HG02610 (cell line): ENCODE measurements around the gene FNDC3A.
"Not testable (repeated sequence)": the region's sequence is repeated elsewhere in the genome, so short reads cannot be mapped to it uniquely, and the experiment has no call there.

Source experiments
- ATAC-seq: cut with Tn5 transposase; IDR thresholded peaks from one replicate; pipeline ENCODE4 v1.9.1; 2021; ENCODE audit warnings: mild to moderate bottlenecking, moderate library complexity; ENCODE audit not compliant: unreplicated experiment

Gene FNDC3A

GRCh38 chr13:49082653-49083536, 107.2 kb downstream of the FNDC3A start:
- peak; percentile 68 for ATAC-seq

- no peak for ATAC-seq
These were observed 109.2 kb downstream of the FNDC3A start for GRCh38 chr13:49084961-49085360.

GRCh38 chr13:49086722-49087121, 111.0 kb downstream of the FNDC3A start:
- ATAC-seq: no peak

- no peak for ATAC-seq
These were observed 117.7 kb downstream of the FNDC3A start for GRCh38 chr13:49093376-49093775.

GRCh38 chr13:49097374-49097773, 121.7 kb downstream of the FNDC3A start:
- ATAC-seq: no peak

GRCh38 chr13:49098198-49098597, 122.5 kb downstream of the FNDC3A start:
- ATAC-seq: no peak

GRCh38 chr13:49098771-49099512, 123.2 kb downstream of the FNDC3A start:
- peak; percentile 38 for ATAC-seq

GRCh38 chr13:49099513-49099877, 123.8 kb downstream of the FNDC3A start:
- ATAC-seq: no peak

GRCh38 chr13:49100637-49101570, 125.2 kb downstream of the FNDC3A start:
- no peak for ATAC-seq

- no peak for ATAC-seq
These were observed 132.5 kb downstream of the FNDC3A start for GRCh38 chr13:49108196-49108595.

- ATAC-seq: no peak
These were observed 134.6 kb downstream of the FNDC3A start for GRCh38 chr13:49110122-49110912.

- ATAC-seq: no peak
These were observed 135.1 kb downstream of the FNDC3A start for GRCh38 chr13:49110913-49111170.

- ATAC-seq: no peak
These were observed 137.2 kb downstream of the FNDC3A start for GRCh38 chr13:49112782-49113525.

GRCh38 chr13:49113526-49114286, 138.0 kb downstream of the FNDC3A start:
- no peak for ATAC-seq

- no peak for ATAC-seq
These were observed 141.2 kb downstream of the FNDC3A start for GRCh38 chr13:49116873-49117272.

- not testable (repeated sequence) for ATAC-seq
These were observed 142.7 kb downstream of the FNDC3A start for GRCh38 chr13:49118455-49118854.

GRCh38 chr13:49124693-49125304, 149.1 kb downstream of the FNDC3A start:
- ATAC-seq: no peak

- ATAC-seq: no peak
These were observed 150.3 kb downstream of the FNDC3A start for GRCh38 chr13:49125964-49126524.
